K562 (cell line): Measurements from ENCODE around the gene RFX3. TPM values are rescaled to one million over a fixed set of nuclear protein-coding genes. Genes with fewer than 3 reads are reported as not detected.

Experiments used
- ATAC-seq: fragments of 200-7000 bp; cut with Tn5 transposase; 3 replicates; pipeline ENCODE4 v1.9.1; 2020; ENCODE audit warnings: moderate library complexity
- BruUV-seq: library from RNA; stranded (reverse); fragments of 400-500 nt; replicated peaks from 2 replicates; lab custom pipeline; 2021; lab: Mats Ljungman, UMichigan
- CTCF ChIA-PET: fragments of 300-600 bp; formaldehyde crosslinking; extraction: SDS; loops from one replicate; lab custom pipeline; 2021; ENCODE audit warnings: low intra/inter-chr PET ratio; lab: Yijun Ruan, JAX
- POLR2A ChIA-PET: fragments of 300-600, 350-650 bp; sonication (Branson Sonifier 250); formaldehyde crosslinking; extraction: SDS; loops from one replicate; lab custom pipeline; 2021; ENCODE audit warnings: antibody characterized with exemption, inconsistent platforms; lab: Yijun Ruan, JAX
- DNase-seq, 4 experiments: peaks; one replicate each; pipeline versions ENCODE4 v3.0.0 to v3.0.0-alpha.2; 2011 to 2018; ENCODE audit warnings: low spot score in 3 of 4, mixed read lengths in 3 of 4; ENCODE audit errors: extremely low read depth in 1 of 4
- FAIRE-seq: peaks from 2 replicates; lab custom pipeline; 2011; peaks lifted over from hg19 to GRCh38; lab: Jason Lieb, UNC
- H2AFZ ChIP-seq: 2 replicates; pipeline ENCODE4 v1.6.0; 2011; ENCODE audit warnings: low read depth, low read length, control low read depth, inconsistent platforms
- H3K27ac ChIP-seq: fragments of 200-600 bp; 3 replicates; pipeline ENCODE4 v1.8.0; 2011; ENCODE audit warnings: low read depth, mild to moderate bottlenecking, control low read depth, inconsistent platforms, low read length, moderate library complexity, mixed read lengths; ENCODE audit errors: extremely low read depth
- H3K27me3 ChIP-seq, 2 experiments: fragments of 300-600 bp in 1 of 2; 2 replicates in 1 of 2; 3 replicates in 1 of 2; pipeline versions ENCODE4 v1.6.0 to v1.8.0; 2011; ENCODE audit warnings: inconsistent platforms in 2 of 2, low read length in 2 of 2, mild to moderate bottlenecking in 1 of 2, mixed read lengths in 1 of 2, moderate library complexity in 1 of 2; ENCODE audit not compliant: control insufficient read depth in 2 of 2, insufficient read depth in 2 of 2
- H3K36me3 ChIP-seq: fragments of 300-600 bp; 3 replicates; pipeline ENCODE4 v1.8.0; 2011; ENCODE audit warnings: mild to moderate bottlenecking, low read length, inconsistent platforms; ENCODE audit not compliant: control insufficient read depth, insufficient read depth
- H3K4me1 ChIP-seq, 2 experiments: fragments of 200-600 bp in 1 of 2; replicated peaks in 1 of 2; 2 replicates in 1 of 2; 3 replicates in 1 of 2; pipeline versions ENCODE4 v1.5.1 to v1.8.0; 2011; ENCODE audit warnings: inconsistent platforms in 2 of 2, low read length in 2 of 2, mild to moderate bottlenecking in 1 of 2, mixed read lengths in 1 of 2, moderate library complexity in 1 of 2; ENCODE audit not compliant: control insufficient read depth in 2 of 2, insufficient read depth in 2 of 2
- H3K4me2 ChIP-seq: 2 replicates; pipeline ENCODE4 v1.6.1; 2011; ENCODE audit warnings: low read length, control low read depth, inconsistent platforms, mixed read lengths; ENCODE audit not compliant: insufficient read depth
- H3K4me3 ChIP-seq: fragments of 200-600 bp; sonication (generic), shearing (Covaris generic); 2 replicates; pipeline ENCODE4 v1.5.1; 2016; ENCODE audit warnings: control low read depth, inconsistent platforms
- H3K79me2 ChIP-seq: fragments of 200-600 bp; 3 replicates; pipeline ENCODE4 v1.8.0; 2011; ENCODE audit warnings: low read length, inconsistent platforms; ENCODE audit not compliant: control insufficient read depth, insufficient read depth
- H3K9ac ChIP-seq, 2 experiments: 2 replicates each; pipeline versions ENCODE4 v1.6.0 to v1.6.1; 2011; ENCODE audit warnings: low read depth in 2 of 2, low read length in 2 of 2, control low read depth in 1 of 2, inconsistent platforms in 1 of 2, mild to moderate bottlenecking in 1 of 2, mixed read lengths in 1 of 2; ENCODE audit not compliant: insufficient read depth in 1 of 2
- H3K9me1 ChIP-seq: one replicate; pipeline ENCODE4 v1.6.0; 2011; ENCODE audit warnings: inconsistent platforms, mild to moderate bottlenecking, low read length, moderate library complexity; ENCODE audit not compliant: control insufficient read depth, insufficient read depth
- H3K9me3 ChIP-seq: replicated peaks from 2 replicates; pipeline ENCODE4 v1.5.1; 2011; ENCODE audit warnings: low read depth, low read length, inconsistent platforms; ENCODE audit not compliant: control insufficient read depth, insufficient read depth
- H4K20me1 ChIP-seq: replicated peaks from 2 replicates; pipeline ENCODE4 v1.6.1; 2011; ENCODE audit warnings: low read length, inconsistent platforms, mixed read lengths; ENCODE audit not compliant: control insufficient read depth, insufficient read depth
- ARID1B ChIP-seq: fragments of 450-650 bp; IDR thresholded peaks from 2 replicates; pipeline ENCODE4 v1.6.1; 2016; ENCODE audit warnings: antibody characterized with exemption, mild to moderate bottlenecking, inconsistent platforms
- GTF2B ChIP-seq: IDR thresholded peaks from 2 replicates; pipeline ENCODE4 v1.6.1; 2011; ENCODE audit not compliant: insufficient read length; ENCODE audit errors: extremely low read depth
- ILF3 ChIP-seq: fragments of 450-650 bp; IDR thresholded peaks from 2 replicates; pipeline ENCODE4 v1.6.1; 2018; ENCODE audit warnings: antibody characterized with exemption, mild to moderate bottlenecking, moderate library complexity, borderline replicate concordance
- KDM1A ChIP-seq, 2 experiments: fragments of 450-650 bp; IDR thresholded peaks; 2 replicates each; pipeline ENCODE4 v1.6.1; 2016; ENCODE audit warnings: mild to moderate bottlenecking in 2 of 2
- KLF13 ChIP-seq: fragments of 450-650 bp; IDR thresholded peaks from 2 replicates; pipeline ENCODE4 v1.6.1; 2016; ENCODE audit warnings: missing genetic modification characterization, low read depth, mild to moderate bottlenecking, missing compliant biosample characterization, moderate library complexity, borderline replicate concordance
- MCM2 ChIP-seq: fragments of 450-650 bp; IDR thresholded peaks from 2 replicates; pipeline ENCODE4 v1.6.1; 2017; ENCODE audit warnings: low read depth, mild to moderate bottlenecking
- MEF2D ChIP-seq: conservative IDR thresholded peaks from 2 replicates; pipeline ENCODE4 v1.6.1; 2016; ENCODE audit warnings: low read depth, missing genetic modification characterization, missing compliant biosample characterization
- POLR2AphosphoS5 ChIP-seq: IDR thresholded peaks from 2 replicates; pipeline ENCODE4 v1.6.1; 2011; ENCODE audit warnings: mild to moderate bottlenecking, low read depth, low read length, moderate library complexity; ENCODE audit not compliant: control insufficient read depth, insufficient read depth
- POLR2H ChIP-seq: IDR thresholded peaks from 2 replicates; pipeline ENCODE4 v1.6.1; 2016; ENCODE audit warnings: missing genetic modification characterization, low read depth, mild to moderate bottlenecking, control low read depth, missing compliant biosample characterization, moderate library complexity
- PRMT5 ChIP-seq: sonication (generic); formaldehyde crosslinking; IDR thresholded peaks from 2 replicates; pipeline ENCODE4 v1.5.0; 2020; ENCODE audit warnings: missing genetic modification reagents
- SRF ChIP-seq, 2 experiments: fragments of 250-450, 450-650 bp in 1 of 2; sonication (Bioruptor Pico) in 1 of 2; sonication (generic) in 1 of 2; formaldehyde crosslinking; IDR thresholded peaks; 2 replicates each; pipeline versions ENCODE4 v1.5.0 to v1.5.1; 2020 to 2022; ENCODE audit warnings: mild to moderate bottlenecking in 1 of 2, missing genetic modification reagents in 1 of 2
- ZNF444 ChIP-seq: fragments of 250-450 bp; sonication (Bioruptor Pico); IDR thresholded peaks from 2 replicates; pipeline ENCODE4 v1.4.0; 2020; ENCODE audit warnings: mild to moderate bottlenecking, moderate library complexity
- WGBS: fragments of 100-300 bp; shearing (Covaris generic); methylation state at CpG from one replicate; pipeline ENCODE4 v1.1.6; 2016; ENCODE audit warnings: low coverage, mixed read lengths; ENCODE audit not compliant: insufficient coverage; ENCODE audit errors: missing lambda C conversion rate; 5-methylcytosine and 5-hydroxymethylcytosine counted together
- in situ Hi-C: fragments of 300-500 bp; cut with MboI; formaldehyde crosslinking; loops from 4 replicates; pipeline ENCODE4 v1.15.0; 2018; ENCODE audit warnings: inconsistent platforms, mixed read lengths
- intact Hi-C: fragments of 100-400 bp; cut with micrococcal nuclease; formaldehyde crosslinking; loops from 2 replicates; pipeline ENCODE4 v1.14.2; 2022
- polyA plus RNA-seq, 8 experiments: library from polyadenylated mRNA; depleted of rRNA in 4 of 8; stranded (reverse) in 5 of 8; unstranded in 3 of 8; fragments of >200 nt; fragmentation: Nextera tagmentation in 2 of 8; fragmentation: Illumina TruSeq in 1 of 8; extraction: Ambion mirVana in 2 of 8; extraction: Trizol in 1 of 8; gene quantifications; 2 replicates each; pipeline versions ENCODE4 v1.2.1 to v1.2.3, GENCODE V29; 2011 to 2014; ENCODE audit warnings: inconsistent platforms in 1 of 8, missing spikeins in 1 of 8
- total RNA-seq, 7 experiments: library from RNA; depleted of rRNA in 6 of 7; stranded (reverse); fragments of >200 nt in 6 of 7; fragmentation: Illumina TruSeq in 2 of 7; extraction: Trizol in 2 of 7; gene quantifications; 2 replicates each; pipeline versions ENCODE4 v1.2.1 to v1.2.3, GENCODE V29; 2011 to 2021; ENCODE audit warnings: low replicate concordance in 1 of 7

RFX3 gene
- total and polyA plus RNA-seq, 9 of the 15 experiments (the other 6 are each of a cell fraction or from before 2014, with no cell fraction given): 0.86 to 4.9 (median 2.0) TPM

- Histone ChIP-seq H3K4me3 (no peak overlapping the region), H3K9me1 (no peaks in the 10 kb centered on the region), H3K4me2 (no peak overlapping the region), H3K27ac (no peak overlapping the region), H3K27me3 (no peaks in the 10 kb centered on the region), H2AFZ (no peak overlapping the region), H4K20me1 (no peaks in the 10 kb centered on the region), H3K79me2 (no peaks in the 10 kb centered on the region), H3K4me1 (peaks cover 0 to 2% of the 10 kb centered on the region in 2 experiments; a peak in 1 of 5 replicates), H3K9ac (no peak overlapping the region), H3K36me3 (no peaks in the 10 kb centered on the region), H3K9me3 (no peaks in the 10 kb centered on the region)
- 8% methylated on average over 3 of the region's 3 CpGs for WGBS
- FAIRE-seq (no peak), DNase-seq (peak in 2 of 4 experiments; percentile 3 to 5), ATAC-seq (no peak)
- intact Hi-C loops: loop anchor here (10.0 kb wide), 1 partner anchor 127 kb away; no protein-coding TSS in a partner anchor
- no TSS peak for BruUV-seq
- ChIA-PET POLR2A (interaction anchor here (1.1 kb wide), 1 partner anchor 10 kb away, joined by 5 read pairs; no protein-coding TSS in a partner anchor), CTCF (no interaction called here)
- in situ Hi-C loops: no loop called here
- TF ChIP-seq MCM2: no peak
- TF ChIP-seq PRMT5 (CRISPR knock-in tag): no peak
These were observed 188.1 kb downstream of the RFX3 start for GRCh38 chr9:3337515-3338225.

- Histone ChIP-seq H3K4me3 (no peak overlapping the region), H3K36me3 (no peaks in the 10 kb centered on the region), H3K27ac (no peak overlapping the region), H3K9me3 (no peaks in the 10 kb centered on the region), H3K9ac (no peak overlapping the region), H4K20me1 (no peaks in the 10 kb centered on the region), H3K4me1 (peaks cover 0 to 4% of the 10 kb centered on the region in 2 experiments; a peak in 1 of 5 replicates), H3K27me3 (no peaks in the 10 kb centered on the region), H2AFZ (no peak overlapping the region), H3K9me1 (no peaks in the 10 kb centered on the region), H3K79me2 (no peaks in the 10 kb centered on the region), H3K4me2 (no peak overlapping the region)
- ATAC-seq (no peak), DNase-seq (no peak), FAIRE-seq (no peak)
- WGBS: 51% methylated on average over 3 of the region's 3 CpGs
- no TSS peak for BruUV-seq
- ChIA-PET POLR2A (interaction anchor here (1.1 kb wide), 1 partner anchor 9 kb away, joined by 5 read pairs; no protein-coding TSS in a partner anchor), CTCF (no interaction called here)
- in situ Hi-C loops: no loop called here
- intact Hi-C loops: loop anchor here (10.0 kb wide), 1 partner anchor 128 kb away; no protein-coding TSS in a partner anchor
- TF ChIP-seq SRF (CRISPR knock-in tag; IDR thresholded peaks at IDR 0.05) (no peak), MEF2D (tag) (no peak), POLR2H (tag) (no peak), ILF3 (no peak), ARID1B (no peak), ZNF444 (CRISPR knock-in tag) (no peak), KDM1A (IDR thresholded peaks at IDR 0.05) (no peak), GTF2B (no peak), POLR2AphosphoS5 (no peak), KLF13 (tag) (no peak)
These were observed 188.8 kb downstream of the RFX3 start for GRCh38 chr9:3336951-3337350.
